GM18499 (cell line): ENCODE data around the gene EPB41L4B.
"Not testable (repeated sequence)": the region's sequence is repeated elsewhere in the genome, so short reads cannot be mapped to it uniquely, and the experiment has no call there.

Source experiments
- ATAC-seq: cut with Tn5 transposase; IDR thresholded peaks from one replicate; pipeline ENCODE4 v1.9.1; 2021; ENCODE audit warnings: moderate number of reproducible peaks; ENCODE audit not compliant: insufficient read depth, unreplicated experiment

Gene EPB41L4B

GRCh38 chr9:109302606-109303005, 18.3 kb downstream of the EPB41L4B start:
- no peak for ATAC-seq

DNA sequence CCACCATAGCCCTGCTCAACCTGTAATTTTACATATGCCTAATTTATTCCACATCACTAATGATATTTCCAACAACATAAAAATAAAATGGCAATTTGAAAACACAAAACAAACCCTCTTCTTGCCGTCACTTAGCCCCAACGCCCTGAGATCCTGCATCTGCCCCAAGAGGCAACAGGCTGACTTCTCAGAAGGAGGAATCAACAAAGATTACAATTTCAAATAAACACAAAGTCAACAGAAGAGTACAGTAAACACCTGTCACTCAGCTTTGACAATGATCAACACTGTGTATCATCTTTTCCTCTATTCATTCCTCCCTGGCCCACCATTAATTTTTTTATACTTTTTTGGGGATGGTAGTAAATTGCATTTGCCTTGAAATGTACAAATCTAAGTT, 19.8 kb downstream of the EPB41L4B start:
- ATAC-seq = no peak

DNA sequence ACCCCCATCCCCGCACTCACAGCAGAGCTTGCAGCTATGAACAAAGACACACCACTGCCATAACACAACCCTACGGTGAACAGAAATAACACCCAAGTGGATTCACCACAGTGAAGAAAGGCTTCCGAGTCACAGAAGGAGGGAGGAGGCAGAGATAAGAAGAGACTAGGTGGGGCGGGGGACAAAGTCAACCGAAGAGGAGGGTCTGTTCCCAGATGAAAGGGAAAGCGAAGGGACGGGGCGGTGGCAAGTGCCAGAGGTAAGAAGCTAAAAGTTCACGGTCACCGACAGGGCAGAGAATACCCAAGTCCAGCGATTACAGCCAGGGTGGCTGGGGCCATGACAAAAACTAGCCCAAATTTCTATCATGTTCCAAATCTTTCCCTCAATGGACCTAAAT, 21.0 kb downstream of the EPB41L4B start:
- no peak for ATAC-seq

DNA sequence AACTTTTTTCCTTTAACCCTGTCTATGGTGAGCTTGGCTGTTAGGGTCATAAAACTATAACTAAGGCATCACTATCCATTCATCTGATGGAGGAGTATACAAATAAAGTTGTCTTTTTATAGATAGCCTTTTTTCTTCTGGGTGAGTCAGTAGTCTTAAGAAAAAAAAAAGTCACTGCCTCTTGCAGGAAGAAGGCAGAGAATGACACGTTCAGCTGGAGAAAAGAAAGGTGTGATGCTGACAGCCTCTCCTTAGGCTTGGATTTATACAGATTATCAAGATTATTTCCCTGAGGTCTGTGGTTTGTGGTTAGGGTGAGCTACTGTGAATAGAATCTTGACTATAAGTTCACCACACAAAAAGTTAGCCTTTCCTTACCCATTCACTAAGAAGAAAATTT, 23.0 kb downstream of the EPB41L4B start:
- no peak for ATAC-seq

GRCh38 chr9:109295221-109296130, 25.4 kb downstream of the EPB41L4B start:
- no peak for ATAC-seq

GRCh38 chr9:109290385-109290784, 30.5 kb downstream of the EPB41L4B start:
- no peak for ATAC-seq

- ATAC-seq = no peak
Measured at GRCh38 chr9:109289931-109290330, 30.9 kb downstream of the EPB41L4B start.

DNA sequence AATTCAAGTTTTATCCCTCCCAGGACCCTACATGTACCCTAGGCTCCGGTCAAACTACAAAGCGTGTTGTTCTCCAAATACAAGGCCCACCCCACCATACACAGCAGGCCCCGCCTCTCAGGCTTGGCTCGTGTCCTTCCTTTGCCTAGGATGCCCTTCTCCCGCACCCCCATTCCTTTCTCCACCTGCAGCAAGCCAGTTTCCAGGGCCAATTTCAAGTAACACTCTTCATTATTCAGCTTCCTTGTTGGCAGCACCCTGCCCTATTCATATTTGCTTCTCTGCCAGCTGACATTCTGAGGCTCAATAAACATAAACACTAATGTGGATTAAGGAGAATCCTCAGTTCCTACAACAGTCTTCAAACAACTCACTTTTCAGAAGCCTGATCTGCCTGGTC, 31.7 kb downstream of the EPB41L4B start:
- ATAC-seq = no peak

- no peak for ATAC-seq
Measured at GRCh38 chr9:109286981-109287380, 33.9 kb downstream of the EPB41L4B start.

DNA sequence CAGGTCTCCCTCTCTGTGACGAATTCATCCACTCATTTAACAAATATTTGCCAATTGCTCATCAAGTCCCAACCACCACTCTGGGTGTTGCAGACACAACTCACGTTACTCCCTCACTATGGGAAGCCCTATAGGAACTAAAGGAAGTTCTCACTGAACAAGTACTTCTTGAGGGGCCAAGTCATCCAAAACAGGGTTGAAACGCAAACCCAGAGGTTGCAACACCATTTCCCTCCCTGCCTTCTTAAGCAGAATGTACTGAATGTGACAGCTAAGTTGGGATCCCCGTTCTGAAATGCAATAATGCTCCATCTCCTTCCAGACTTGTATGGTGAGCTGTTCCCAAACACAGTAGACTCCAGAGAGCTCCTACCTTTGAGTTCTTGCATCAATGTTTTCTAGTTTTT, 34.3 kb downstream of the EPB41L4B start:
- ATAC-seq = no peak

DNA sequence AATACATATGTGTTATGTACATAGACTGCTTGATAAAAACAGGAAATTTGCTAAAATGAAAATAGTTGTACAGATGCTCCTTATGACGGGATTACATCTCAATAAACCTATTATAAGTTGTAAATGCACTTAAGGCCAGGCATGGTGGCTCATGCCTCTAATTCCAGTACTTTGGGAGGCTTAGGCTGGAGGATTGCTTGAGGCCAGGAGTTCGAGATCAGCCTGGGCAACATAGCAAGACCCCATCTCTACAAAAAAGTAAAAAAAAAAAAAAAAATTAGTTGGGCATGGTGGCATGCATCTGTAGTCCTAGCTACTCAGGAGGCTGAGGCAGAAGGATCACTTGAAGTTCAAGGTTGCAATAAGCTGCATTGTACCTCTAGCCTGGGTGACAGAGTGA, 37.2 kb downstream of the EPB41L4B start:
- ATAC-seq = not testable (repeated sequence)

- ATAC-seq = no peak
Measured at GRCh38 chr9:109283012-109283411, 37.8 kb downstream of the EPB41L4B start.

- ATAC-seq = no peak
Measured at GRCh38 chr9:109282302-109282701, 38.6 kb downstream of the EPB41L4B start.

GRCh38 chr9:109281518-109281917, 39.3 kb downstream of the EPB41L4B start:
- no peak for ATAC-seq

DNA sequence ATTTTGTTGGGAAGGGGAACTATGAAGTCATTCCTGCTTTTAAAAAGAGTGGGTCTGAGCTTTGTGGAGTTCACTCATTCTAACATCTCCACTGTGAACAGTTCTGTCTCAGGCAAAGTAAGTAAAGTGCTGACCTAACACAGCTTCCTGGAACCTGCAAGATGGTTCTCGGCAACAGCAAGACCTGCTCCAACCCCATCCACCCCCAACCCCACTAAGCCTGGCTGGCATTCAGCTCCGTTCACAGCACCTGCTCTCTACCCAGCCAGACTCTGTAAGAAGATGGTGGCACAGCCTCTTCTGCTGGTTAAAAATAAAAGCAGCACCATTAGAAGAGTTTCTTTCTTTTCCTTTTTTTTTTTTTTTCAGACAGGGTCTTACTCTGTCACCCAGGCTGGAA, 42.0 kb downstream of the EPB41L4B start:
- ATAC-seq = no peak

- no peak for ATAC-seq
Measured at GRCh38 chr9:109278216-109278615, 42.6 kb downstream of the EPB41L4B start.

GRCh38 chr9:109277451-109277850, 43.4 kb downstream of the EPB41L4B start:
- no peak for ATAC-seq

DNA sequence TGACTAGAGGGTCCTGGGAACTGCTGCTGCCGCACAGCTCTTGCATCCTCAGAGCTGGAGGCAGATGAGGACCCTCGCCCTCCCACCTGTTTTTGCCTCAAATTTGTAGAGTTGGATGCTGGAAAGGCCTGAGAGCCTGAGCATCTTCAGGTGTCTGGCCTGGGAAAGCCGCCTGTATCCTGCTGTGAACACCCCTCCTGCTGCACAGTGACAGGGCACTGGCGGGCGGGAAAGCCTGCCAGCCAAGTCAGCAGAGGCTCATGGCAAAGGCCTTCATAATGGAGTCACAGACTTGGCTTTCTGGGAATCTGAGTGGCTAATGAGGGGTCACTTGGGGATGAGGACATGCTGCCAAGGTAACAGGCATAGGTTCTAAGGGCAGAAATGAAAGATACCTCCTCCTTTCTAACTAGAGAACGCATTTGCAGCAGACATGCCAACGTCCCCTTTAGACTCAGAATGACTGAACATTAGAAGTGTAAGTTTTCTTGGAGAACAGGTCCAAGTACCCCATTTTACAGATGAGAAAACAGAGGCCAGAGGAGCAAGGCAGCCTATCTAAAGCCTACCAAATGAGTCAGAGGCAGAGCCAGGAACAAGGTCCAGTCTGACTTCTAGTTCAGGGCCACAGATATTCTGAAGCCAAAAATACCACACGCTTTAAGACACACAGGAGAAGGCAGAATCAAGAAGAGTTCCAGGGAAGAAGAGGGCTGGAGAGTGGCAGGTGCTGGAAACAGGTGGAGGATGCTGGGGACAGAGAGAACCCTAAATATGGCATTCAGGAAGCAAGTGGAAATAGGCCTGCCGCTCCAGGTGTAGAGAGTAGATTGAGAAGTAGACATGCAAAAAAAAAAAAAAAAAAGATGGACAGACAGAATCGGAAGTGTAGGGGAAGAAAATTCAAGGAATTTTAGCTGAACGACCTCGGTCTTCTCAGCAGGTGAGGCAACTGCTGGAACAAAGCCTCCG, 44.1 kb downstream of the EPB41L4B start:
- ATAC-seq = no peak

DNA sequence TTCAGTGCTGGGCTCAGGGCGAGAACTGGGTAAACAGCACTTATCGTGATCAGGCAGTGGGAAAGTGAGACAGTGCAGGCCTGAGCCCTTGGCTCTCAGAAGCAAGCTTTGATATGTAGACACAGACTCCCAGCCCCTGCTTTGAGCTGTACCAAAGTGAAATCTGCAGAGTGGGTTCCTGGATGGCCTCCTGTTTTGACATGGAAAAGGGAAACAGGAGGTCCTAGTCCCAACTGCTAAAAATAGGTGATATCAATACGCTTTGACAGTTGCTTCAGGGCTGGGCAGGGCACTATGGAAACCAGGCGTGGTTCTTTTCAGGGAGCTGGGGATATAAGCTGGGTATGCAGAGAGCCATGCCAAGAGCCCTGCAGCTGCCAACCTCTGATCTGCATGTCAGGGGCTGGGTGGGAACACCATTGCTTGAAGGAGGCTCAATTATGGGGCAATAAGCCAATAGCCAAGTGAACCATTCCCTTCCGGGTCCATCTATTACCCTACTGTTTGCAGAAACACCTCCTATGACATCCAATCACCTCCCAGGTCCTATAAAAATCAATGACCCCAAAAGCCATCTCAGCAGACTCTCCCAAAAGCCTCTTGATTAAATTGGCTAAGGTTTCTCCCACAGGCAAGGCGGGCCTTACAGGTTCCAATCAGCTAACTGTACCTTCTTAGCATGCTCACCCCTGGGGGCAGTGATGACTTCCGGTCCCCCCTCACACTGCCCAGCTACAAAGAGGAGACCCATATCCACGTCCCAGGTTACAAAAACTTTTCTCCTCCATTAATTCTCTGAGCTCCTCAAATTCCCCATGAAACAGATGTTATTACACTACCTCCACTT, 45.8 kb downstream of the EPB41L4B start:
- ATAC-seq = no peak

DNA sequence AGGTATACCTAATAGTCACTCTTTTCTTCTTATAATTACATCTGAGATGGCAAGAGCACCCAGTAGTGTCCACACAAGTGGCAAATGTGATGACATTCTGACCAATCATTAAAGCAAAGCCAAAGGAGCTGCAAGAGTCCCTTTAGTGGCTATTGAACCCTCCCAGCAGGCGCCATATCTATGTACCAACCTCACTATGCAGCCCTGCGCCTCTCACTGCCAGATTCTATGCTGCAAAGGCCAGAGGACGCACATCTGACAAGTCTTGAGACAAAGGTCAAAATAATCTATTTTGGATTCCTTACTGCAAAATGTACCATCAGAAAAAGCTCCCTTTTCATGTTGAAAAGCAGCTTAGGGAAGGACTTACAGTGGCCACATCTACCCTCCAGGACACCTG, 47.0 kb downstream of the EPB41L4B start:
- ATAC-seq = no peak
